GM18502 (cell line): Measurements from ENCODE around the gene RAD51D.
"Not testable (repeated sequence)": the region's sequence is repeated elsewhere in the genome, so short reads cannot be mapped to it uniquely, and the experiment has no call there.

Experiments
- ATAC-seq: cut with Tn5 transposase; IDR thresholded peaks from one replicate; pipeline ENCODE4 v1.9.1; 2021; ENCODE audit warnings: mild to moderate bottlenecking; ENCODE audit not compliant: unreplicated experiment, poor library complexity

Gene RAD51D

DNA sequence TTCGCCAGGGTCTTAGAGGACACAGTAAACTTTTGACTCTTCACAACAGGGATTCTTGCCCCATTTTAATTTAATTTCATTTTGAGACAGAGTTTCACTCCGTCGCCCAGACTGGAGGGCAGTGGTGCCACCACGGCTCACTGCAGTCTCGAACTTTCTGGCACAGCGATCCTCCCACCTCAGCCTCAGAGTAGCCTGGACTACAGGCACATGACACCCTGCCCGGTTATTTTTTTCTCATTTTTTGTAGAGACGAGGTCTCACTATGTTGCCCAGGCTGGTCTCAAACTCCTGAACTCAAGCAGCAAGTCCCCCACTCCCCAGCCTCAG is 22.8 kb upstream of the RAD51D start:
- no peak for ATAC-seq

DNA sequence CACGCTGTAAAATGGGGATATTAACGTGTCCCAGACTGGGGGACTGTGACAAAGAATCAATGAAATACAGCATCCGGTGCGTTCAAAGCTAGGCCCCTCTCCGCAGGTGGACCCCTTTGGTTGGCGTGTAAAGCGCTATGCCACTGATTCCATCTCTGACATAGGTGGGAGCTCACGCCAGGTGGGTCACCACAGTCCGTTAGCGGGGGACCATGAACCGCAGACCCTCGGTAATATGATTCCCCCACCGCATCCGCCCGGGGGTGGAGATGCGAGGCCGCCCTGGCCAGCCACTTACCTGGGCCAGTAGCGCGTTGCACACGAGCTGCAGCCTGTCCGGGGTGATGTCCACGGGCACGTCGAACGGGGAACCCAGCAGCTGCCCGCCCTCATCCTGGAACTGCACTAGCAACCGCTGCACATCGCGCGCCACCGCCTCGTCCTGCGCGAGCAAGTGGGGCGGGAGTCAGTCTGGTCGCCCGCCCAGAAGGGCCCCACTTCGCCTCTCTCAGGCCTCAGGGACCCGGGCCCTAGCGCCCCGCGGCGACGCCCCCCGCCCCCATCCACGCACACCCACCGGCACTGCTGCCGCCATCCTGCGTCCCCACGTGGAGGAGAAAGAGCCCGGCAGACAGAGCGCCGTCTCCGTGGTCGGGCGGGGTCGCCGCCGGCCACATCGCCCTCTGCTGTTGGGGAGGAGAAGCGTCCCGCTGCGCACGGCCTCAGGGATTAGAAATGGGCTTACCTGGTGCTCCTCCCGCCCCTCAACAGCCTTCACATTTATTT is 22.2 kb upstream of the RAD51D start, which contains the start of gene NLE1:
Gene NLE1, minus strand, starts transcription at position 623 of the 786 bp plus-strand sequence. Its CDS starts 28 bp downstream, at position 595.
- peak; percentile 95 for ATAC-seq

GRCh38 chr17:35138218-35138617 is 18.6 kb upstream of the RAD51D start:
- ATAC-seq, result no peak

DNA sequence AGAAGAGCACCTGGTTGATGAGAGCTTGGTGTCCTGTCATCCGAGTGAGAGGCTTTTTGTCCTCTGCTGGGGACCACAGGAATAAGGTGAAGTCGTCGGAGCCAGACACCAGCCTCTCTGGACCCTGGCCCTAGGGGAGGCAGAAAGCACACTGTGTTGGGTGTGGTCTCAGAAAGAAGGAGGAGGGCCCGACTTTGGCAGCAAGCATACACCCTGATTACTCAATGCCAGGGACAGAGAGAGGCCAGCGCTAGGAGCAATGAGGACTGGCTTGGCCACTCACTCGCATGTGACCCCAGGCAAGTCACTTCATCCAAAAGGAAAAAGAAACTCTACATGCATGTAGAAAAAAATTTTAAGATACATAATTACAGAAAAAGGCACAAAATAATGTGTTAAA is 15.7 kb upstream of the RAD51D start:
- ATAC-seq, result no peak

- no peak for ATAC-seq
These were observed 13.3 kb upstream of the RAD51D start for GRCh38 chr17:35132816-35133550.

DNA sequence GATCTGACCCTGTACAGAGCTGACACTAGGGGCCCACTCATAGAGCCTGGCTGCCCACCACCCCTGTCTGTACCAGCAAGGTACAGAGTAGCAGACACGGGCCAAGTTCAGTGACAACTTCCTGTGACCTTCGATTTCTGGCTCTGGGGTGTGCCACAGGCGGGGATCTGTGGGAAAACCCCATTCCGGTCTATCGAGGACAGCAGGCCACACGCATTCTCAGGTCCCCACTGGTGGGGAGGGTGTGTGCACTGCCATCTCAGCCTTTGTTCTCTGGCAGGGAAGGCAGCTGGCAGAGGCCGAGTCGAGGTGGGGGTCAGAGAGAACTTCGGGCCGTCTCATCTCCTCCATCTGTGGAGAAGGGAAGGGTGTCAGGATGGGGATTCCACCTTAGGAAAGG is 12.4 kb upstream of the RAD51D start:
- ATAC-seq, result no peak

DNA sequence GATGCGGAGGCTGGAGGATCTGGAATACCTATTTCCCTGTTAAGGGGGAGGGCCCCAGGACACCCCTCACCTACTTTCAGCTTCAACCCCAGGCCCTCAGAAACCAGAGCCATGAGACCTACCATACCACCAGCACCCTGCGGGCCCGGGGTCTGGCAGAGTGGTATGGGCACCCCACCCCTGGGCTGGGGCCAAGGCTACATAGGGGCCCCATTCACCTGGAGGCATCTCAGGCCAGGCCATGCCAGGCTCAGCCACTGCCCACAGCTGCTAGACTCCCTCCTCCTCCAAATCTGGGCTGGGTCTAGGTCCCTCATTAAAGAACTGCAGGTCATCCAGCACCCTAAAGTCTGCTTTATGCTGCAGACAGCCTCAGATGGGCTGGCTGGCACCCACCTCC is 10.7 kb upstream of the RAD51D start:
- no peak for ATAC-seq

DNA sequence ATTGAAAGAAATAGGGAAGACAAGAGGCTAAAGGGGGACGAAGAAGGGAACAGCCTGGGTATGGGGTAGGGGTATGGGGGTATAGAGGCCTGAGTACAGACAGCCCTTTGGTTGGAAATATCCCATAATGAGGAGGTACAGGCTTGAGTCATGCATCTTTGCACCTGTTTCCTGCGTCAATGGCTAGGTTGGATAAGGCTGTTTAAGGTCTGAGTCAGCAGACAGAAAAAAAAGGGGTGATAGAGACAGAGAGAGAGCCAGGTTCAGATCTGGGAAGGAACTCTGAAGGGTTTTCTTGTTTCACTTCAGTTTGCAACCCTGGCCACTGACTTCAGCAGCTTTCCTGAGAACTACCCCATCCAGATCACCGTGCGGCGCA is 10.3 kb upstream of the RAD51D start:
- ATAC-seq, result no peak

- ATAC-seq, result no peak
These were observed 9.7 kb upstream of the RAD51D start for GRCh38 chr17:35129154-35129972.

DNA sequence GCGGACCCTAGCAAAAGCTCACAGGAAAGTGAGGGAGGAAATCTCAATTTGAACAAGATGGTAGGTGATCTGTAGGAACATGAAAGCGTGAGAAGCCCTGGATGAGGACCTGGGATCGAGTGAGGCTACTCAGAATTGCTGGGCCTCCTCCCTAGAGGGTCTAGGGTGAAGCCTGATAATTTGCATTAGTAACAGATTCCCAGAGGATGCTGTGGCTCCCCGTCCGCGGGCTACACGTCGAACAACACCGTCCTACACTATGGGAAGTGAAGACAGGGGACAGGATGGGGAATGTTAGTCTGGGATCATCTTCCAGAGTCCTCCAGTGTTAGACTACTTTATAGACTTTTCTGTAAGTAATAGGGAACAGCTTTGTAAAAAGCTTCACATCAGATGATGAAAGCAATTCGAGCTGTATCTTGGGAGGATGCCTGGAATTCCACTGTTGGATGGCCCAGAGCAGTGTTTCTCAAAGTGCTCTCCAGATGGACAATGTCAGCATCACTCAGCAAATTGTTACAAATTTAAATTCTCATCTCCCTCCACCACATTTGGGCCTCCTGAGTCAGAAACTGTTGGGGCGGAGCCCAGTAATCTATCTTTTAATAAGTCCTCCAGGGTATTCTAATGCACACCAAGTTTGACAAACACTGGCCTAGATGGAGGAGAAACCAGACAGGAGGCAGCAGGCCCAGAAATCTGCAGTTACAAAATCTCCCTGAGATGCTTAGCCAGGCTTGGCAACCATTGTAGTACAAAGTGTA is 8.3 kb upstream of the RAD51D start:
- no peak for ATAC-seq

DNA sequence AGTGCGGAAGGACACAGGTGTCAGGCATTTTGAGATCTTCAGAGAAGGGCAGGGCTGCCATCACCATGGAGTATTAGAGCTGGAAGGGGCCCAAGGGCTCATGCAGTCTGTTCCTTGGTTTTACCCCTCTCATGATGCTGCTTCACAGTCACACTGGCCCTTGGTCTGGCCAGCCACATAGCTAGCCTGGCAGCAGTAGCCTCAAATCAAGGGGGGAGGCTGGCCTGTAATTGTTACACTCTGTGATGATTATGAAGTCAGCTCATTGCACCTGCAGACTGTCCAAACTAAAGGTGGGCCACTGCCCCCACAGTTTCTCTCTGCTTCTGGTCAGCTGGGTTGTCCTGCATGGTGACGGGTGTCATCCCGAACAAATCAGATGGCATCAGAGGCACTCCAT is 1.7 kb upstream of the RAD51D start, which contains the start of gene FNDC8:
Gene FNDC8, plus strand, starts transcription at position 301 of the 400 bp plus-strand sequence. Its CDS starts 79 bp downstream, at position 380.
- ATAC-seq, result no peak

- no peak for ATAC-seq
These were observed 1.7 kb downstream of the RAD51D start for GRCh38 chr17:35117984-35118383.

DNA sequence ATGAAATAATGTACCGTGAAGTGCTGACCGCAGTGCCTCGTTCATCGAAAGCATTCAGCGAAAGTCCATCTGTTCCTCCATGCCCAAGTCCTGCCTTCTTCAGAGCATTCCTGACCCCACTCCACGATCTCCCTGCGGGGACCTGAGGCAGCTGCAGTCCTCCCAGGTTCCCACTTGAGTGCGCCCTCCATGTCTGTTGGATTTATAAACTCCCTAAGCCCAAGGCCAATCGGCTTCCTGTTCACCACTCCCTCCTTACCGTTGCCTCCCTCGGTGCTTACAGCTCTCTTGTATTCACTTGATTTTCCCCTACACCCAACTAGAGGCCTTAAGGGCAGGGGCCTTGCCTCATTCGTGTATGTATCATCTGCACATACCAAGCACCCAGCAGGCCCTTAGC is 2.8 kb downstream of the RAD51D start:
- ATAC-seq, result no peak

- not testable (repeated sequence) for ATAC-seq
These were observed 8.9 kb downstream of the RAD51D start for GRCh38 chr17:35110791-35111190.

DNA sequence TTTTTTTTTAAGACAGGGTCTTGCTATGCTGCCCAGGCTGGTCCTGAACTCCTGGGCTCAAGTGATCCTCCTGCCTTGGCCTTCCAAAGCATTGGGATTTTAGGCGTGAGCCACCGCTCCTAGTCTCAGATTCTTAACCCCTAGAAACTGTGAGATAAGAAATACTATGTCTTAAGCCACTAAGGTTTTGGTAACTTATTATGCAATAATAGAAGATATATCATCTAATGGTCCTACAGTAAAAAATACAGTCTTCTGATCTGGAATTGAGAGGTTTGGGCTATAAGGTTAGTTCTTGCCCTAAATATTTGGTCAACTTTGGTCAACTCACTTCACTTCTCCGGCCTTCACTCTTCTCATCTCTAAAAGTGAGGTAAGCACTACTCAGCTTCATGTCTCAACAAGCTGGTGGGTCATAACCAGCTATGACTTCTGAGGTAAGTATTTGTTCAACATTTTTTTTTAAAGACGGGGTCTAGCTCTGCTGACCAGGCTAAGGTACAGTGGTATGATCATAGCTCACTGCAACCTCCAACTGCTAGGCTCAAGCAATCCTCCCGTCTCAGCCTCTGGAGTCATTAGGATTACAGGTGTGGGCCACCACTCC is 14.7 kb downstream of the RAD51D start:
- ATAC-seq, result no peak

- ATAC-seq, result no peak
These were observed 16.4 kb downstream of the RAD51D start for GRCh38 chr17:35103271-35103670.

DNA sequence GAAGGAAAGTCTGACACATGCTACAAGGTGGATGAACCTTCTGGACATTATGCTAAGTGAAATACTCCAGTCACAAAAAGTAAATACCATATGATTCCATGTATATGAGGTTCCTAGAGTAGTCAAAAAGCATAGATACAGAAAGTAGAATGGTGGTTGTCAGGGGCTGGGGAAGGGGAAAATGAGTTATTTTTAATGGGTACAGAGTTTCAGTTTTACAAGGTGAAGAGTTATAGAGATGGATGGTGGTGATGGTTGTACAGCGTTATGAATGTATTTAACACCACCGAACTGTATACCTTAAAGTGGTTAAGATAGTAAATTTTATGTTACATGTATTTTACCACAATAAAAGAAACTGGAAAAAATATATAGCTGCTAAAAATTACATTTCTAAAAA is 17.9 kb downstream of the RAD51D start:
- ATAC-seq, result no peak

GRCh38 chr17:35101036-35101435 is 18.6 kb downstream of the RAD51D start:
- no peak for ATAC-seq

DNA sequence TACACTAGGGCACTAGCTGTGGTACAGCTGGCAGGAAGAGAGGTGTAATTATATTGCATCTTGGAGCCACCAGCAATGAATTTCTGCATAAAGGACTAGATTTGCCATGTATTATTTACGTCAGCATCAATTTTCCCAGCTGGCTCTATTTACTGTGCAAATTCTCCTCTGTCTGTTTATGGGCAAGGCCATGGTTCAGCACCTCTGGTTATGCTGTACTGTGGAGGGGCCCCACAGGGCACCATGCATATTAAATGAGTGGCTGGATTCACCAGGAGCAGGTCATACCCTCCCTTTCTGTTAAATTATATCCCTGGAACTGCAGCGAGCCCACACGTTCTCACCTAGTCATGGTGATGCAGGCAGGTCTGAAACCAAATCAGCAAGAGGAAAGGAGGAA is 19.8 kb downstream of the RAD51D start:
- ATAC-seq, result no peak

- ATAC-seq, result no peak
These were observed 21.9 kb downstream of the RAD51D start for GRCh38 chr17:35097776-35098175.
